Measurements from ENCODE around the gene LAD1. TPM values are rescaled to one million over a fixed set of nuclear protein-coding genes. Genes with fewer than 3 reads are reported as not detected.

The LAD1 gene
- total RNA-seq, 1 experiment from 2014 or later = 30.1 TPM

DNA sequence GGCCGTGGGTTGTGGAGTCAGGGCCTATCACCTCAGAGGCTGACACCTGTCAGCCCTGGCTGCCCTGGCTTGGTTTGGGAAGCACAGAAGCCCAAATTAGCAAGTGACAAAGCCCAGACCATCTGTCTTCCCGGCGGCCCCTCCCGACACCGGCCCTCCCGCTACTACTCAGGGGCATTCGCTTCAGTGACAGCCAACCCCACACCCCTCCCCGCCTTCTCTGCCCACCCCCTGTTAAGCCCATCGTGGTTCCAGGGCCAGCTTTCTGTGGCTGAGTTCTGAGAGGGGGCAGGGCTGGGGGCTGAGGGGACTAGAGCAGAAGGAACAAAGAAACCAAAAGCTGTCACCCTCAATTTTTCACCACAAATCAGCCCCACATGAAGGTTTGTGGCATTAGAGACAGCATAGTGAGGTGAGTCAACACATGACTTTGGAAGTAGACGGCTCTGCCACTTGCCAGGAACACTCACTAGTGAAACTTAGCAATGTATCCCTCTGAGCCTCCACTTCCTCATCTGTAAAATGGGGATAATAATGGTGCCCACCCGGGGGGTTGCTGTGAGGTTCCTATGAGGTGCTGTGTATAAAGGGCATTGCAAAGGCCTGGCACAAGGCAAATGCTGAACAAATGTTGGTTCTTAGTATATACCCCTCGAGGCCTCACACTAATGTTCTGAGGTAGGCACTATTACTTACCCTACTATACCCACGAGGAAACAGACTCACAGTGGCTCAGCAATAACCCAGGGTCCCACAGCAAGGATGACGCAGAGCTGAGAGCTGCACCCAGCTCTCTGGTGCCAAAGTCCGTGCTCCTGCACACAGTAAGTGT is 27.6 kb upstream of the LAD1 start:
- peaks cover 3% of the 10 kb centered on the region for H3K27me3 Mint-ChIP-seq (ENCODE audit: low read depth)
- Histone ChIP-seq H3K79me1 (ENCODE audit: insufficient read depth, low read depth, low read length, poor library complexity, severe bottlenecking) (no peaks in the 10 kb centered on the region), H3K9ac (ENCODE audit: extremely low read depth, insufficient read length, low read length) (no peak overlapping the region), H2AFZ (ENCODE audit: low read length) (no peak overlapping the region), H2BK12ac (ENCODE audit: insufficient read length, low read depth, low read length) (no peak overlapping the region), H3K4me1 (ENCODE audit: insufficient read depth, low read length) (no peaks in the 10 kb centered on the region), H2BK5ac (ENCODE audit: insufficient read length, low read length) (no peak overlapping the region), H4K8ac (replicated peaks; ENCODE audit: insufficient read length, low read depth, low read length) (no peak overlapping the region), H3K23me2 (ENCODE audit: insufficient read length, low read depth, low read length, poor library complexity, severe bottlenecking) (no peaks in the 10 kb centered on the region), H3K23ac (ENCODE audit: insufficient read length, low read depth, low read length) (no peak overlapping the region), H2AK5ac (ENCODE audit: insufficient read length, low read length) (no peak overlapping the region), H2BK120ac (ENCODE audit: low read depth, low read length, poor library complexity, severe bottlenecking) (no peak overlapping the region), H2BK15ac (ENCODE audit: low read depth, low read length) (no peak overlapping the region), H3K27ac (ENCODE audit: insufficient read length, low read depth, low read length) (no peak overlapping the region), H3K14ac (ENCODE audit: insufficient read depth, low read length) (no peak overlapping the region), H3K4me2 (ENCODE audit: insufficient read depth, insufficient read length, low read length) (no peak overlapping the region), H3K27me3 (ENCODE audit: insufficient read depth, low read length) (no peaks in the 10 kb centered on the region), H3K79me2 (ENCODE audit: insufficient read depth, low read length) (no peaks in the 10 kb centered on the region), H3K9me3 (ENCODE audit: control insufficient read depth, low read depth, low read length) (no peaks in the 10 kb centered on the region), H3T11ph (ENCODE audit: low read length) (no peak overlapping the region), H3K4ac (ENCODE audit: low read depth, low read length) (no peak overlapping the region), H4K20me1 (ENCODE audit: control insufficient read depth, insufficient read depth, insufficient read length) (no peaks in the 10 kb centered on the region), H3K18ac (ENCODE audit: insufficient read length, low read depth, low read length) (no peak overlapping the region), H4K91ac (ENCODE audit: insufficient read length, low read depth, low read length) (no peak overlapping the region), H4K5ac (ENCODE audit: insufficient read length, low read depth, low read length) (no peak overlapping the region), H2BK20ac (ENCODE audit: low read depth, low read length, poor library complexity, severe bottlenecking) (no peak overlapping the region), H3K56ac (ENCODE audit: insufficient read length, low read depth, low read length) (no peak overlapping the region)
- no peaks in the 10 kb centered on the region for H3K36me3 Mint-ChIP-seq (ENCODE audit: insufficient read depth in 1 of 3, low read depth in 3 of 3)
- no peak for DNase-seq
- no CpG with 5 or more reads among the region's 15 CpGs for WGBS (ENCODE audit: extremely low coverage, insufficient read length, low lambda C conversion rate)
- H3K4me1 Mint-ChIP-seq = peaks cover 6 to 17% of the 10 kb centered on the region in 2 experiments
- peaks cover 0 to 5% of the 10 kb centered on the region in 2 experiments; a peak in 2 of 5 replicates for H3K9me3 Mint-ChIP-seq
- no peak overlapping the region for H3K27ac Mint-ChIP-seq
- no peak overlapping the region for H3K4me3 Mint-ChIP-seq
- TF ChIP-seq CTCF (conservative IDR thresholded peaks at IDR 0.05) = no peak
